Measurements from ENCODE around the gene MCF2L.
"Not testable (repeated sequence)": the region's sequence is repeated elsewhere in the genome, so short reads cannot be mapped to it uniquely, and the experiment has no call there.

The MCF2L gene

DNA sequence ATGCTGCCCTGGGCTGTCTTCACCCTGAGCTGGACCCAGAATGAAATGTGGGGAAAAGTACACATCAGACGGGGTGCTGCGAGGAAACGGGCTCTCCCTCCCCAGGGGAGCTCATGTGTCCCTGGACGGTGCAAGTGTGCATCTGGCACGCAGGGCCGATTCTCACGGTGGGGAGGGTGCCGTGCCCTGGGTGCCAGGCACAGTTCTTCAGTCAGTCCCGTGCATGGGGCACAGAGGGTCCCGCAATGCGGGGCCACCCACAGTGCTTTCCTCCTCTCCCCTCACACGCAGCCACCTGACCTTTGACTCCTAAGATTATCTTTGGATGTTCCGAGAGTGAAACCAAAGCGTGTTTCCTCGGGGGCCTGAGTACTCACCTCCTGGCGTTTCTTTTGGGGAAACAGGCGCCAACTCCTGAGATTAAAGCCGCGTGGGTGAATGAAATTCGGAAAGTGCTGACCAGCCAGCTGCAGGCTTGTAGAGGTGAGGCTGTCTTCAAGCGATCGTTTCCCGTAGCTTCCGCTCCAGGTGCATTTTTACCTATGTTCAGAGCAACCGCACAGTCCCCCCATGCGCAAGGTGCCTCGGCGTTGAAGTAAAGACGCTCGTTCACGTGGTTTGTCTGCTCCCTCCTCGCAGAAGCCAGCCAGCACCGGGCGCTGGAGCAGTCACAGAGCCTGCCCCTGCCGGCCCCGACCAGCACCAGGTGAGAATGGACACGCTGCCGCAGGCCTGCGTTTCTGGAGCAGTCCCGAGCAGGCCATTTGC, 119.1 kb downstream of the MCF2L start:
- no peak for DNase-seq

DNA sequence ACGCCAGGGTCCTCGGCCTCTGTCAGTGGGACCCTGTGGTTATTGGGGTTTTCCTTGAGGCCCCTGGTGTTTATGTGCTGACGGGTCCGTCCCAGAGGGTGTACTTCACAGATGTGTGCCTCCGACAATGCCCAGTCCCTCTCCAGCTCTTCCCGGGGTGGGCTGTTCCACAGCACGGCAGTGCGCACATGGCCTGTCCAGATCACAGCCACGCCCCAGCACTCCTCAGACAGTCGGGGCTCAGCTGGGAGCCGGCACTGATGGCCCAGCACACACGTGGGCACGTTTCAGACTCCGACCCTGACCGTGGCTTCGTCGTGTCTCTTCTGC, 119.6 kb downstream of the MCF2L start:
- DNase-seq, result no peak

DNA sequence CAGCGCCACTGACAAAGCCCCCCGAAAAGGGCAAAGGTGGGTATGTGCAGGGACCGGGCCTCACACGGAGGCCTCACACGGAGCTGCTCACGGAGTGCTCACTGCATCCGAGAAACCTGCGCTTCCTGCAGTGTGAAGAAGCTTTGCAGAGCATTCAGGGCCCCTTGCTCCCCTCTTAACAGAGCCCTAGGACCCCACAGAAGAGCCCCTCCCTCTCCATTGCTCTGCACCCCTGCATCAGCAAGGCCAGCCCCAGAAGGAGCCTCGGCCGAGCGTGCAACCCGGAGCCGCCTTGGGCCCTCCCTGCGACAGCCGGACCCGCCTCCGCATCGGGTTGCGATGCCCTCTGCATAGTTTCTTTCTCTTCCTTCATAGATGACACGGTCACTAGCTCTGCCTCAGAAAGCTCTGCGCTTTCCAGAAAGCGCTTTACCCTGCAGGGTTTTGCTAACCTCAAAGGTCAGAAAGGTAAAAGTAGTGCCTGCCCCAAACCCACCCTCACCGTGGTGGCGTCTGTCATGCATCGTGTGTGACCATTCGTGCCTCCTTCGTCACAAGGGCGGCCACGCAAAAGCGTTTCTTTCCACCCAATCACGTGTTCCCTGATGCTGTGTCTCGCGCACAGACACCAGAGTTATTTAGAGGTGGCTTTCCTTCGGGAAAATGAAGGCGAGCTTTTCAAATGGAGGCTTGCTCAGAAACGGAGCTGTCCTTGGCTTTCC, 120.8 kb downstream of the MCF2L start:
- no peak for DNase-seq

DNA sequence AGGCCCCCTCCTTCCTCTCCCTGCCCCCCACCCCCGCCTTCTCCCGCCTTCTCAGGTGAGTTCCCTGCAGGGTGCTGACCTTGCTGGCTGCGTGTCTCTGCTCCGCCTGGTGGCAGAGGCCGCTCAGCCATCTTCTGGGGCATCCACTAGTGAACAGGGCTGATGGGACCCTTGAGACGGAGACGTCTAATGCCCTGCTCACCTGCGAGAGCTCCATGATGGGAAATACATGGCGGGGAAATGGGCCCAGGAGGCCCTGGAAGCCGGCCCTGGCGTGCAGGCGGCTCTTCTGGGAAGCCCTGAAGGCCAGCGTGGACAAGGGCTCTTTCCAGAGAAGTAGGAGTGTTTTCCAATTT, 121.4 kb downstream of the MCF2L start:
- no peak for DNase-seq

DNA sequence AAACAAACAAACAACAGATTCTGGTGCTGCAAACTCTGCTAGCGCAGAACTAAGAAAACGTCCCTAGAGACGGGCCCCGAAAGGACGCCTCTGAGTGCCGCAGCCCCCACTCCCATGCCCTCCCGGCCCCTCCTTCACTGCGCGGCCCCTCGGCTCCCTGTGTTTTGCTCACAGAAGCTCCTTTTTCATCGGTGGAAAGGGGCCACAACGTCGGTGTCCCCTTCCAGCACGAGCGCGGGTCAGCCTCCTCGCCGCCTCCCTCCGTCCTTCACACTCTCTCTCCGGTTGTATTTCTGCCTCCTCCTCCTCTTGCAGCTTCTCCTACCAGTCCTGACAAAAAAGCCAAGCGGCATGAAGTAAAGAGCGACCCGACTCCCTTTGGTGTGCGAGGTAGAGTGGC, 121.8 kb downstream of the MCF2L start:
- DNase-seq, result no peak

DNA sequence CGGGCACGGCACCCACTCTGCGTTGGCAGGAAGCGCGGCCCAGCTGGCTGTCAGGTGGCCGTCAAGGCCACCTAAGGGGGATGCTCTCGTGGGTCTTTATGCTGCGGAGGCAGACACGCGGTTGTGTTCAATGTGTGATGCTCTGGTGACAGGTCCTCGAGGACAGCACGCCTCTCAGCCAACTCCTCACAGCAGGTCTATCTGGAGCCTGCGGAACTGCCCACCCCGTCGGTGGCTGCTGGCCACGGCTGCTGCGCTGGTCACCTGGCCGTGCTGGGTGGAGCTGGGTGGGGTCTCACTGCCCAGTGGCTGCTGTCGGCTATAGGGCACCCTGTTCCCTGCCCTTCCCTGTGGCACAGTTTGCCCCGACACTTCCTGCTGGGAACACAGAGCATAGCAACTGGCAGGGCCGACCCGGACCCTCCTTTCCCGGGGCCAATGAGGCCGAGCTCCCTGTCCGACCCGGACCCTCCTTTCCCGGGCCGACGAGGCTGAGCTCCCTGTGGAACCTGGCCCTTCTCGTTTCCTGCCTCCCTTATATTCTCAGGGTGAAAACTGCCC, 122.3 kb downstream of the MCF2L start:
- DNase-seq, result no peak

DNA sequence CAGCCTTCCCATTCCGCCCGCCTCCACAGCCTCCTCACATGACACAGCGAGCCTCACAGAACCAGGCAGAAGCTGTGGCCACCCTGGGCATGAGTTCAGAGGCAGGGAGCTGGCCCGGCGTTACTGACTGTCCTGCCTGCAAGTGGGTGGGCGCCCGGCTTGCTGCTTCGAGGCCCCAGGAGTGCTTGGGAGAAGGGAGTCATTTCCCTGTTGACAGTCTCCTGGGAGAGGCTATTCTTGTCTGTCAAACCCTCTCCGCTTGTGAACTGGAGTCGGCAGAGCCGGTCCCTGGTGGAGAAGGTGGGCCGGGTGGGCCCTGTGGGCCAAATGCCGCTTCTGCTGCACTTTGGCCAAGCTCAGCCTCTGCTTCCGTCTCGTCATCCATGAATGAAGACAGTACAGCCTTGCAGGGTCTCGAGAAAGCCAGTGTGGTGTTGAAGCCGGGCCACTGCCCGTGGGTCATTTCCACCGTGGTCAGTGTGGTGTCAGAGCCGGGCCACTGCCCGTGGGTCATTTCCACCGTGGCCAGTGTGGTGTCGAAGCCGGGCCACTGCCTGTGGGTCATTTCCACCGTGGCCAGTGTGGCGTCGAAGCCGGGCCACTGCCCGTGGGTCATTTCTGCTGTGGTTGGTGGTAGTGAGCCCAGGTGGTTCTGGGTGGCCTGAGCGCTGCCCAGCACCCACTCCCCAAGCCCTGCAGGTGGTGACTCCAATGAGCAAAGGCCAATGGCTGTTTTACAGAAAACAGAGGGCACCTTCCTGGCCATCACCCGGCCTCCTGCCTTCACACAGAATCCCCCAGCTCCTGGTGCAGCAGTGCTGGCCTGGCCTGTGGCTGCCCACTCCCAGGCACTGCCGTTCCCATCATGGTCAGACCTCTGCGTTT, 123.1 kb downstream of the MCF2L start:
- no peak for DNase-seq

DNA sequence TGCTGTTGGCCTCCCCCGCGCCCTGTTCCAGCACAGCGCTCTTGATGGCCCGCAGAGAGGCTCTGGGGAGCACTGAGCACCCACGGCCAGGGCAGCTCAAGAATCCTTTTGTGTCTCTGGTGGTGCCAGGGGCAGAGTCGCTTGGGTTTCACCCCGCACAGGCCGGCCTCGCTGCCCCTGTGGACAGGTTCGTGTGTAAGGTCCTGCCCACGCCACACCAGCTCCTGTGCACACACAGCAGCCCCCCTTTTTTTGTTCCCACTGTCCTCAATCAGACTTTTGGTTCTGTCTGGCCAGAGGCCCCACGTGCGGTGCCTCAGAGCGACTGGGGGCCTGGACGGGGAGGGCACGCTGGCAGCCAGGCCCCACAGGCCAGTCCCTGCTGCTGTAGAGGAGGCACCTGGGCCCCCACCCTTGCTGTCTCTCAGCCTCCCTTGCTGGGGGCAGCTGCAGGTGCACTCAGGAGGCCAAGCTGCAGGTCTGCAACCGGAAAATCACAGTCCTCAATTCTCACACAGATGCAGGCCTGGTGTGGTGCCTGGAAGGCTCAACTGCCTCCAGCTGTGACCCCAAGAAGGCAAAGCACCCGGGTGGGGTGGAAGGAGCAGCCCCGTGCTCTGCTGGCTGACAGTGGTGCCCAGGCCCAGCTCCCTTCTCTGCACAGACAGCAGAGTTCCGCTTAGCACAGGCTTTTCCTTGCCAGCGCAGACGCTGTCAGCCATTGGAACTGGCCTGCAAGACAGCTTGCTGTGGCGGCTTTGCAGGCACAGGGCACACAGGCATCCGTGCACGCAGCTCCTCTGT, 124.0 kb downstream of the MCF2L start:
- DNase-seq, result no peak

DNA sequence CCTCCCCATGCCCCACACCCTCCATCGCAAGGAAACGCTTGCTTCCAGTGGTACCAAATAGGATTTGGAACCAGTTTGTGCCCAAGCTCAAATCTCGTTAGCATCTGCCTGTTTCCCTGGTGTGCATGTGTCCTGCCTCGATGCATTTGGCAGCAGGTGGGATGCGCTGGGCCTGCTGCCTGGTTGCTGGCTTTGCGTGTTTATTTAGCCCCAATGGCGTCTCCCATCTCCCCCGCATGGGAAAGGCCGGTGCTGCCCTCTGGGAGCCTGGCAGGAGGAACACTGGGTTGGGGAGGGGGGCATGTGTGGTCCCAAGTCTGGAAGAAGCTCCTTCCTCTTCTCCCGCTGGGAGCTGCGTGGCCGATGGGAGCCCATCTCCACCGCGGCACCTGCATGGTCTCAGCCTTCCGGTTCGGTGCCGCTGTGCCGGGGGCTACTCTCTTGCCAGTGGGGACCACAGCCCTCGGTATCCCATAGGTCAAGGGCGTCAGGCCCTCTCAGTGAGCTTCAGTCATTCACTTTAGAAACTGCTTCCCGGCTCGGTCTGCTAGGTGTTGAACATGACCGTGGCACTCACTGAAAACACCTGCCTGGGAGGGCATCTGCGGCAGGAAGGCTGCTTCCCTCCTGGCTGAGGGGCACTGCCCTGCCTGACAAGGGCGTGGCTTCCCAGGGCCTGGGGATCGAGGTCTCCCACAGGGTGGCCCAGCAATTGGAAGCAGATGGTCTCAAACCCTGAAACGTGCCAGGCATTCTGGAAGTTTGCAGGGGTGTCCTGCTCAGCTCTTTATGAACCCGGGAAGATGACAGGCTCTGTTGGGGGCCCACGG, 124.8 kb downstream of the MCF2L start:
- DNase-seq, result no peak

DNA sequence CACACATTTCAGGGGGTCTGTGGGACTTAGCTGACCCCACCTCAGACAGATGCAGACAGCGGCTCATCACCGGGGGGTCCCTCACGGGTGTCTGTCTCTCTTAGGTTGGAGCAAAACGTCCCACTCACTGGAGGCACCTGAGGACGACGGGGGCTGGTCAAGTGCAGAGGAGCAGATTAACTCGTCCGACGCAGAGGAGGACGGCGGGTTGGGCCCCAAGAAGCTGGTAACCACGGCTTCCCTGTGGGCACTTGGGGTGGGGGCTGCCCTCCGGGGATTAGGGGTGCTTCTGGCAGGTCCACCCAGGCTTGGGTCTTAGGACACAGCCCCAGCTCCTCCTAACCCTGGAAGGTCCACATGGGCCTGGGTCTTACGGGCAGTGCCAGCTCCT, 125.4 kb downstream of the MCF2L start:
- DNase-seq, result no peak

DNA sequence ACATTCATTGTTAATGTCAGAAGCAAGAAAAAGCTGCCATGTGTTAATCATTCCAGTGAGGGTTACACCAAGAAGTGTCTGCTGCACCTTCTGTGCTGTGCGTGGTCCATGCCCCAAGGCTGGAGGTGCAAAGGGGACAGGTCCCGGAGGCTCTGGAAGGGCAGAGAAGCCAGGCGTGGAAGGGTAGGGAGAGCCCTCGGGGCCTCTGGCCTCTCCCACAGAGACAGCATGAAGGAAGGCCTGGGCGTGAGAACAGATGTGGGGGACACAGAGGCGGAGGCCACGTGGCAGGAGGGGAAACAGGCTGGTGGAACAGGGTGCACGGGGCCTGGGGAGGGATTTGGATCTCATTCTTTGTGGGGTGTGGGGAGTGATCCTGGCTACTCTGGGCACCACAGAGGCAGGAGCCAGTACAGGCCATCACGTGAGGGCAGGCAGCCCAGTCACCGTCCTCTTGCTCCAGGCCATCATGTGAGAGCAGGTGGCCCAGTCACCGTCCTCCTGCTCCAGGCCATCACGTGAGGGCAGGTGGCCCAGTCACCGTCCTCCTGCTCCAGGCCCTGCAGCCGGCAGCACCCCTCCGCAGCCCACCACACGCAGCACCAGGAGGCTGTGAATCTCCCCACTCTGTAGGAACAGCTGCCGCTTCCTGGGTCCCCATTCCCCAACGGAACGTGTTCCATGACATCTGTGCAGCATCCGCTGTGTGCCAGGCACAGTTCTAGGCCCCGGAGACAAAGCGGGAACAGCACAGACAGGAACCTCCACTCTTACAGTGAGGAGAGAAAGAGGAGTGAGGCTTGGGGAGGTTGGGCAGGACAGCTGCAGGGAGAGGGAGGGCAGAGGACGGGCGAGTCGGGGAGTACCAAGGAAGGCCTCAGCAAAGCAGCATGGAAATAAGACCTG, 126.4 kb downstream of the MCF2L start:
- no peak for DNase-seq

DNA sequence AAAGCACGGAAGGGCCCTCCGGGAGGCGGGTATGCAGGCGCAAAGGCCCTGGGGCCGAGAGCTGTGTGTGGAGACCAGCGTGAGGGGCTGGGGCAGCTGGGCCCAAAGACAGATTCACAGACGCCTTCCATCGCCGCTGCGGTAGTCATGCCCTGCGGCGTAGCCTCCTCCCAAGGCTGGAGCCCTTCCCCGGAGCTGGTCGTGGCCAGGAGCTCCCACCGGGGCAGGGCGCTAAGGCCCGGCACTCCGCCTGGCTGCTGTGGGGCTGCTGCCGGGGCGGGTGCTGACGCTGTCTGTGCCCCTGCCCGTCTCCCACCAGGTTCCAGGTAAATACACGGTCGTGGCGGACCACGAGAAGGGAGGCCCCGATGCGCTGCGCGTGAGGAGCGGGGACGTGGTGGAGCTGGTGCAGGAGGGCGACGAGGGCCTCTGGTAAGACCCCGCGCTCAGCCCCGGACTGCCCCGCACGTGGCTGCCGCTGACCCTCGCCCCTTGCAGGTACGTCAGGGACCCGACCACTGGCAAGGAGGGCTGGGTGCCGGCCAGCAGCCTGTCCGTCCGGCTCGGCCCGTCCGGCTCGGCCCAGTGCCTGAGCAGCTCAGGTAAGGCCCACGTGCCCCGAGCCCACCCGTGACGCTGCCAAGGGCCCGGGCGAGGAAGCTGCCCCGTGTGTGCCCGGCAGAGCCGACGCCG, 127.2 kb downstream of the MCF2L start:
- DNase-seq, result no peak

DNA sequence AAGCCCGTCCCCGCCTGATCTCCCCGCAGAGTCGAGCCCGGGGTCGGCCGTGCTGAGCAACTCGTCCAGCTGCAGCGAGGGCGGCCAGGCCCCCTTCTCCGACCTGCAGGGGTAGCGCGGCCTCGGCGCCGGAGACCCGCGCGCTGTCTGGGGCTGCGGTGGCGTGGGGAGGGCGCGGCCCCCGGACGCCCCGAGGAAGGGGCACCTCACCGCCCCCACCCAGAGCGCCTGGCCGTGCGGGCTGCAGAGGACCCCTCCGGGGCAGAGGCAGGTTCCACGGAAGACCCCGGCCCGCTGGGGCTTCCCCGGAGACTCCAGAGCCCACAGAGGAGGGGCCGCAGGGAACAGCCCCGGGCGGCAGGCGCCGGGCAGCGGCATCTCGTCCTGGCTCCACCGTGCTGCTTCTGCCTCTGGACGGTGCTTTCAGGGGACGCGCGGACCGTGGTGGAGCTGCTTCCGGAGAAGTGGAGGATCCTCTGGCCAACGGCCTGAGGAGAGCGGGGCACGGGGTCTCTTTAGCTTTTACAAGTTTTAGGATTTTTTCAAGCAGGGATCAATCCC, 127.8 kb downstream of the MCF2L start:
- no peak for DNase-seq

DNA sequence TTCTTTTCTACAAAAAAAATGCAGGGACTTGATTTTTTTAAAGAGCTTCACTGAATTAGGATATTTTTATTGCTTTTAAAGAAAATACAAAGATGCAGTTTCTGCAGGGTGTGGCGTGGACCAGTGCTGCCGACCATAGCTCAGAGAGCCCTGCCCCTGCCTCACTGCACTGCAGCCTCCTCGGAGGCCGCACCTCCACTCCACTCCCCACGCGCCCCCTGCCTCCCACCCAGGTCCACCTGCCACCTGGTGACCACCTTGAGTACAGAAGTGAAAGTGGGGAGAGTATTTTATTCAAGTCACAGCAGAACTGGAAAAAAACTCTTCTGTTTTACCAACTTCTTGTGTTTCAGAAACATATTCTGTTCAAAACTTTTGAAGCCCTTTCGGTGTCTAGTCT, 128.6 kb downstream of the MCF2L start:
- DNase-seq, result no peak

DNA sequence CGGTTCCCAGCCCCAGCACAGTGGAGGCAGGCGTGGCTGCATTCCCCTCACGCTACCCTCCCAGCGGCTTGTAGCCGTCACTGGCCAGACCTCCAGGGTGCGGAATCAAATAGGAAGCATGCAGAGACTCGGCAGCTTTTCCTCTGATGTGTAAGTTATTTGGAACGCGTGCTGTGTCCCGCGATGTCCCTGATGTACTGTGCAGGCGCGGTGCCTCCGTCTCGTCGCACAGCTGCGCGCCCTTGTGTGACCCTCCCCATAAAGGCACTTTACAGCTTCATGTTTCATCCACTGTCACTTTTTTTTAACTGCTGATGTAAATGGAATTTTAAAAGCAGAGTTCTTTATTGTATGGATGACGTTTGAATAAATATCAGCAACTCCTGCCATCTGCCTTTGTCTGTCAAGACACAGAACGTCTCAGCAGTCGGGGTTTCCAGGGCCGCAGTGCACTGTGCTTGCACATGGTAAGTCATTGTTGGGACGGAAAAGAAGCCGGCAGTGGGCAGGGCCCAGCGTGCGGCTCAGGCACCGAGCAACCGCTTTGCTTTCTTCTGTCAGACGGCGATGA, 129.2 kb downstream of the MCF2L start:
- DNase-seq, result no peak

DNA sequence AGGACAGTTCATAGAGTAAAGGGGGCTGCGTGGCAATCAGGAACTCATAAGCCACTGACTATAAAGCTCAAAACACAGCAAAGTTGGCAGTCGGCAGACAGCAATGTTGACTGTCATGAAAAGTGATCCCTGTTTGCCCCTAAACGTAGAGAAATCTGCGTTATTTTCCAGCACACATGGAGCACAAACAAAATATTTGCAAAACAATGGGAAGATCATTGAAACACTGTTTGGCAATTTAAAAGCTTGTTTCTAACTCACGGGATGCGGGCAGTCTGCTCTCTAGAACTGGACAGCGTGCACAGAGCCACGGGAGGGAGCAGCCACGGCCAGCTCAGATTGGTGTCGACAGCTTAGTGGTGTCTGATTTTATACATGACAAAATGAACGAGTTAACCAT, 130.1 kb downstream of the MCF2L start:
- DNase-seq, result no peak

DNA sequence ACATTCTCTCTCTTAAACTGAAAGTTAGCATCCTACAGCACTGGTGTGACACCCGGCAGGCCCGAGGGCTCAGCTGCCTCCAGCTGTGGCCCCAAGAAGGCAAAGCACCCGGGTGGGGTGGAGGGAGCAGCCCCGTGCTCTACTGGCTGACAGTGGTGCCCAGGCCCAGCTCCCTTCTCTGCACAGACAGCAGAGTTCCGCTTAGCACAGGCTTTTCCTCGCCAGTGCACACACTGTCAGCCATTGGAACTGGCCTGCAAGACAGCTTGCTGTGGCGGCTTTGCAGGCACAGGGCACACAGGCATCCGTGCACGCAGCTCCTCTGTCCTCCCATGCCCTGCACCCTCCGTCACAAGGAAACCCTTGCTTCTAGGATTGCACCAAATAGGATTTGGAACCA, 133.3 kb downstream of the MCF2L start:
- not testable (repeated sequence) for DNase-seq

DNA sequence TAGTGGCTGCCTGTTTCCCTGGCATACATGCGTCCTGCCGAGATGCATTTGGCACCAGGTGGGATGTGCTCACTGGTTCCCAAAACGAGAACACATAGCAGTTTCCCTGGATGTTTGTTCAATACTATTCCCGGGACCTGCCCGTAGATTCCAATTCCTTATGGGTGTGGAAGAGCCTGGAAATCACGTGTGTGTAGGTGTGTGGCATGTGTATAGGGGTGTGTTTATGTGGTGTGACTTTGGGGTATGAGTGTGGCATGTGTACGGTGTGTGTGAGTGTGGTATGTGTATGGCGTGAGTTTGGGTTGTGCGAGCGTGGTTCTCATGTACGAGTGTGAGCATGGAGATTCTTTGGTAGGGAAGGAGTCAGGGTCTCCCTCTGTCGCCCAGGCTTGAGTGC, 133.7 kb downstream of the MCF2L start:
- DNase-seq, result no peak

DNA sequence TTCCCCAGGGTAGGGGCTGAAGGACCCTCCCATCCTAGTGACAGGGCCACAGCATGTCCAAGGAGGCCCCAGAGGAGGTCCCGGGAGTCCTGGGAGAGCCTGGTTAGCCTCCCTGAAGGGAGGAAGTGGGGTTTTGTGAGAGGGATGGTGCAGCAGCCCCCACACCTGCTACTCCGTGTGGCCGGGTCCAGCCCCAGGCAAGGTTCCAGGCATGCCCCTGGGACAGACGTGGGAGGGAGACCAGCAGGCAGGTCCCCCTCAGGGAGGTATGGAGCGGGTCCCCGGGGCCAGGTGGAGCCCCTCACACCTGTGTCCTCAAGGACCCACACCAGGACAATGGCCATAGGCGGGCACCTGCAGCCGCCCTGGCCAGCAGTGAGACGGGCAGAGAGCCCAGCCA, 134.6 kb downstream of the MCF2L start:
- DNase-seq, result no peak
